Tibial nerve (tissue), 4 donors: ENCODE results near the gene NPHP4. TPM values are rescaled to one million over a fixed set of nuclear protein-coding genes. Genes with fewer than 3 reads are reported as not detected.
A peak's percentile ranks its signal among the peaks of the same experiment; 100 is the strongest.
"Not testable (repeated sequence)": the region's sequence is repeated elsewhere in the genome, so short reads cannot be mapped to it uniquely, and the experiment has no call there.

Experiments
- DNase-seq, 2 donors: peaks; one replicate each; pipeline ENCODE4 v3.0.0-alpha.2; 2019; ENCODE audit warnings: low spot score in 2 of 2
- H3K27ac ChIP-seq, 4 donors: fragments of 200-600 bp; sonication (generic) in 3 of 4; one replicate each; pipeline ENCODE4 v1.5.1; 2017 to 2019; ENCODE audit warnings: mild to moderate bottlenecking in 1 of 4
- H3K27me3 ChIP-seq, 2 donors: fragments of 200-600 bp; sonication (generic) in 1 of 2; one replicate each; pipeline versions ENCODE4 v1.5.1 to v1.6.0; 2017 to 2019
- H3K36me3 ChIP-seq, 3 donors: fragments of 200-600 bp; sonication (generic); one replicate each; pipeline ENCODE4 v1.5.1; 2018 to 2019
- H3K4me1 ChIP-seq, 4 donors: fragments of 200-600 bp; sonication (generic) in 3 of 4; one replicate each; pipeline ENCODE4 v1.5.1; 2017 to 2019
- H3K4me3 ChIP-seq, 4 donors: fragments of 200-600 bp; sonication (generic) in 3 of 4; one replicate each; pipeline ENCODE4 v1.5.1; 2017 to 2019; ENCODE audit warnings: mild to moderate bottlenecking in 1 of 4, moderate library complexity in 1 of 4
- H3K9me3 ChIP-seq, 4 donors: fragments of 200-600 bp; sonication (generic) in 3 of 4; one replicate each; pipeline ENCODE4 v1.5.1; 2017 to 2019
- EP300 ChIP-seq, 2 donors: sonication (generic); formaldehyde crosslinking; IDR thresholded peaks; one replicate each; pipeline ENCODE4 v1.6.1; 2017; ENCODE audit warnings: antibody characterized with exemption in 2 of 2, mild to moderate bottlenecking in 1 of 2
- POLR2A ChIP-seq, 2 donors: fragments of 450-650 bp; IDR thresholded peaks; one replicate each; pipeline ENCODE4 v1.6.1; 2017; ENCODE audit warnings: antibody characterized with exemption in 2 of 2, mild to moderate bottlenecking in 2 of 2, moderate library complexity in 2 of 2
- WGBS, 2 donors: methylation state at CpG; one replicate each; pipeline ENCODE4 v1.1.5; 2018; 5-methylcytosine and 5-hydroxymethylcytosine counted together
- total RNA-seq, 4 donors: library from RNA; depleted of rRNA; stranded (reverse); fragments of >200 nt; gene quantifications; one replicate each; pipeline ENCODE4 v1.1.0, GENCODE V29; 2016
- TF ChIP-seq, protein P1 (sequence below), 5 experiments: fragments of 200-600 bp in 3 of 5; fragments of 450-650 bp in 2 of 5; sonication (generic) in 3 of 5; IDR thresholded peaks; one replicate each; pipeline ENCODE4 v1.5.1; 2016 to 2019; ENCODE audit warnings: antibody characterized with exemption in 5 of 5, mild to moderate bottlenecking in 3 of 5, moderate library complexity in 2 of 5

NPHP4 gene
- total RNA-seq, 4 donors from 2014 or later: 14.7 to 34.5 (median 28.0) TPM

DNA sequence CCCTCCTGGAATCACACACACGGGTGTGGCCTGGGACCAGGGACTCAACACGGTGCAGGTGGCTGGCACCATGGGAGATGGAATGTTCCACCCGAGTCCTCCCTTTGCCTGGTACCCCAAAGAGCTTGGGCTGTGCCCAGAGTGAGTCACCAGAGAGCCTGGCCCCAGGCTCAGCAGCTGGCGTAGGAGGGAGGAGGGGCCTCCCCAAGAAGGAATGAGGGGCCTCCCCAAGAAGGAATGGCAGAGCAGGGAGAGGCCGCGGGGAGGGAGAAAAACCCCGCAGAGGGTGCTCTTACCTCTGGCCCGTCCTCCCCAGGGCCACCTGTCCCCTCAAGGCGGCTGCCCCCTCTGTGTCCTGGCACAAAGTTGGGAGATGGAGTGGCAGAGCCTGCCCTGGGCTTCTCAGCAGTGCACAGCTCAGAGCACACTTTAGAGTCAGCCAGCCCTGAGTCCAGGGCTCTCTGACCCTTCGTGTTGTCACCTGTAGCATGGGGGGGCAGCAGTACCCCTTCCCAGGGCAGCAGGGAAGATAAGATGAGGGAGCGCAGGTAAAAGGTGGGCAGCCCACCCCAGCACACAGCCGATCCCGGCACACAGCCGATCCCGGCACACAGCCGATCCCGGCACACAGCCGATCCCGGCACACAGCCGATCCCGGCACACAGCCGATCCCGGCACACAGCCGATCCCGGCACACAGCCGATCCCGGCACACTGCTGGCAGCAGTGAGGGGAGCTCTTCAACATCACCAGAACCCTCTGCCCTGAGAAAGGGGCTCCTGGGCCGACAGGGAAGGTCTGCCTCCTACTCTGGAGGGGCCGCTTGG, 33.3 kb upstream of the NPHP4 start:
- Histone ChIP-seq H3K4me1 (peaks cover 0 to 9% (median 4%) of the 10 kb centered on the region in 4 donors), H3K36me3 (peaks cover 0 to 3% (median 0%) of the 10 kb centered on the region in 3 donors), H3K4me3 (peak overlapping the region in 2 of 4 donors; percentile 32 to 38), H3K27me3 (no peaks in the 10 kb centered on the region), H3K9me3 (no peaks in the 10 kb centered on the region), H3K27ac (peak overlapping the region in 2 of 4 donors; percentile 41 to 45)
- no peak for DNase-seq
- 51 to 52% methylated on average over 18 to 27 of the region's 29 CpGs for WGBS, 2 donors
- TF ChIP-seq POLR2A (IDR thresholded peaks at IDR 0.05) (no peak), EP300 (IDR thresholded peaks at IDR 0.05) (no peak)
- TF ChIP-seq, protein P1, sequence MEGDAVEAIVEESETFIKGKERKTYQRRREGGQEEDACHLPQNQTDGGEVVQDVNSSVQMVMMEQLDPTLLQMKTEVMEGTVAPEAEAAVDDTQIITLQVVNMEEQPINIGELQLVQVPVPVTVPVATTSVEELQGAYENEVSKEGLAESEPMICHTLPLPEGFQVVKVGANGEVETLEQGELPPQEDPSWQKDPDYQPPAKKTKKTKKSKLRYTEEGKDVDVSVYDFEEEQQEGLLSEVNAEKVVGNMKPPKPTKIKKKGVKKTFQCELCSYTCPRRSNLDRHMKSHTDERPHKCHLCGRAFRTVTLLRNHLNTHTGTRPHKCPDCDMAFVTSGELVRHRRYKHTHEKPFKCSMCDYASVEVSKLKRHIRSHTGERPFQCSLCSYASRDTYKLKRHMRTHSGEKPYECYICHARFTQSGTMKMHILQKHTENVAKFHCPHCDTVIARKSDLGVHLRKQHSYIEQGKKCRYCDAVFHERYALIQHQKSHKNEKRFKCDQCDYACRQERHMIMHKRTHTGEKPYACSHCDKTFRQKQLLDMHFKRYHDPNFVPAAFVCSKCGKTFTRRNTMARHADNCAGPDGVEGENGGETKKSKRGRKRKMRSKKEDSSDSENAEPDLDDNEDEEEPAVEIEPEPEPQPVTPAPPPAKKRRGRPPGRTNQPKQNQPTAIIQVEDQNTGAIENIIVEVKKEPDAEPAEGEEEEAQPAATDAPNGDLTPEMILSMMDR (IDR thresholded peaks at IDR 0.05): no peak

- Histone ChIP-seq H3K27ac (no peak overlapping the region), H3K27me3 (no peaks in the 10 kb centered on the region), H3K4me3 (no peak overlapping the region), H3K9me3 (no peaks in the 10 kb centered on the region), H3K36me3 (peaks cover 0 to 1% (median 0%) of the 10 kb centered on the region in 3 donors), H3K4me1 (peaks cover 0 to 9% (median 4%) of the 10 kb centered on the region in 4 donors)
- TF ChIP-seq EP300 (IDR thresholded peaks at IDR 0.05): no peak
- TF ChIP-seq POLR2A (IDR thresholded peaks at IDR 0.05): no peak
- TF ChIP-seq, protein P1 (IDR thresholded peaks at IDR 0.05): no peak
- 63 to 76% methylated on average over 6 of the region's 6 CpGs for WGBS, 2 donors
- DNase-seq: no peak
Measured at GRCh38 chr1:6024376-6024775, 32.2 kb upstream of the NPHP4 start.

DNA sequence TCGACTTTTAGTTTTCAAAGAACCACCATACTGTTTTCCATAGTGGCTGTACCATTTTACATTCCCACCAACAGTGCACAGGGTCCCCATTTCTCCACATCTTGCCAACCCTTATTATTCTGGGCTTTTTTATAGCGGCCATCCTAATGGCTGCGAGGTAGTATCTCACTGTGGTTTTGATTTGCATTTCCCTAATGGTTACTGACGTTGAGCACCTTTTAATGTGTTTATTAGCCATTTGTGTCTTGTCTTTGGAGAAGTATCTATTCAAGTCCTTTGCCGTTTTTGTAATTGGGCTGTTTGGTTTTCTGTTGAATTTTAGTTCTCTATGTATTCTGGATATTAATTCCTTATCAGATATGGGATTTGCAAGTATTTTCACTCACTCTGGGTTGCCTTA, 31.1 kb upstream of the NPHP4 start:
- no peak for DNase-seq
- Histone ChIP-seq H3K4me1 (peaks cover 0 to 9% (median 4%) of the 10 kb centered on the region in 4 donors), H3K27ac (no peak overlapping the region), H3K36me3 (no peaks in the 10 kb centered on the region), H3K4me3 (no peak overlapping the region), H3K9me3 (no peaks in the 10 kb centered on the region), H3K27me3 (no peaks in the 10 kb centered on the region)
- TF ChIP-seq, protein P1 (IDR thresholded peaks at IDR 0.05): no peak
- TF ChIP-seq POLR2A (IDR thresholded peaks at IDR 0.05) (no peak), EP300 (IDR thresholded peaks at IDR 0.05) (no peak)
- WGBS, 2 donors: 73 to 79% methylated on average over 5 of the region's 5 CpGs

DNA sequence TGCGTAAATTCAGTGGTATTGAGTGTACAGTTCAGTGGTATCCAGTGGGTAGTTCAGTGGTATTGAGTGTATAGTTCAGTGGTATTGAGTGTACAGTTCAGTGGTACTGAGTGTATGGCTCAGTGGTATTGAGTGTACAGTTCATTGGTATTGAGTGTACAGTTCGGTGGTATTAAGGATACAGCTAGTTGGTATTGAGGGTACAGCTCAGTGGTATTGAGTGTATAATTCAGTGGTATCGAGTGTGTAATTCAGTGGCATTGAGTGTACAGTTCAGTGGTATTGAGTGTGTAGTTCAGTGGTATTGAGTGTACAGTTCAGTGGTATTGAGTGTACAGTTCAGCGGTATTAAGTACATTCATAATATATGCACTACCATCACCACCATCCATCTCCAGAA, 30.0 kb upstream of the NPHP4 start:
- WGBS, 2 donors: 80 to 93% methylated on average over 4 of the region's 4 CpGs
- Histone ChIP-seq H3K27ac (no peak overlapping the region), H3K27me3 (no peaks in the 10 kb centered on the region), H3K9me3 (no peaks in the 10 kb centered on the region), H3K4me3 (no peak overlapping the region), H3K4me1 (peaks cover 0 to 9% (median 4%) of the 10 kb centered on the region in 4 donors), H3K36me3 (no peaks in the 10 kb centered on the region)
- TF ChIP-seq EP300 (IDR thresholded peaks at IDR 0.05) (no peak), POLR2A (IDR thresholded peaks at IDR 0.05) (no peak)
- no peak for DNase-seq

DNA sequence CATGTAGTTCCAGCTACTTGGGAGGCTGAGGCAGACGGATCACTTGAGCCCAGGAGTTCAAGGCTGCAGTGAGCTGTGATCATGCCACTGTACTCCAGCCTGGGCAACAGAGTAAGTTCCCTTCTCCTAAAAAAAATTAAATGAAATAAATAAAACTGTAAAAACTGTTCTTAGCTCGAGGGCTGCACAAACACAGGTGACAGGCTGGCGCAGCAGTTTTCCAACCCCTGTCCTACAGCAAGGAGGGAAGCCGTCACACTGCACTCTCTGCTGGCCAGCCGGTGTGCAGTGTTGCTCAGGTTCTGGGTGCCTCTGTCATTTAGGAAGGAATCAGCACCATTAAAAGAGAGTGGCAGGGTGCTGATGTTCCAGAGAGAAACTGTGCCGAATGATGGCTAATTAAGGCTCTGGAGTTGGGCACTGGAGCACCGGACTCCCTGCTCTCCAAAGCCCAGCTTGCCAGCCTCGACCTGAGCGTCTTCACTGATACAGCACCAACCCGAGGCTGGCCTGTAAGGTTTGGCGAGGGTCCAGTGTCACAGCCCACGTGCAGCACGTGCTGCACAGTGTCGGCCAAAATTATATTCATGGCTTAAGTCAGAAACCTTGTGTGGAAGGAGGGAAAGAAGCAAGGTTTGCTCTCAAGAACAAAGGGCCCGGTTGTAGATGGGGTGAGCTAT, 27.1 kb upstream of the NPHP4 start:
- H3K4me3 ChIP-seq: no peak overlapping the region
- 81% methylated on average over 15 of the region's 15 CpGs for WGBS, 2 donors
- DNase-seq: no peak
- no peak overlapping the region for H3K27ac ChIP-seq
- no peaks in the 10 kb centered on the region for H3K27me3 ChIP-seq
- H3K4me1 ChIP-seq: peaks cover 0 to 12% (median 0%) of the 10 kb centered on the region in 4 donors
- H3K36me3 ChIP-seq: no peaks in the 10 kb centered on the region
- no peaks in the 10 kb centered on the region for H3K9me3 ChIP-seq
- TF ChIP-seq, protein P1 (IDR thresholded peaks at IDR 0.05): no peak
- no peak for TF ChIP-seq EP300 (IDR thresholded peaks at IDR 0.05)
- no peak for TF ChIP-seq POLR2A (IDR thresholded peaks at IDR 0.05)

- DNase-seq, H3K4me3 ChIP-seq, H3K27ac ChIP-seq, H3K36me3 ChIP-seq, H3K9me3 ChIP-seq, H3K27me3 ChIP-seq: not testable (repeated sequence)
- WGBS, 2 donors: 81 to 85% methylated on average over 7 of the region's 7 CpGs
- H3K4me1 ChIP-seq: peaks cover 0 to 12% (median 0%) of the 10 kb centered on the region in 4 donors
Measured at GRCh38 chr1:6017654-6018053, 25.4 kb upstream of the NPHP4 start.
